Measurements from ENCODE around the gene CHST11. TPM values are rescaled to one million over a fixed set of nuclear protein-coding genes. Genes with fewer than 3 reads are reported as not detected.

CHST11 gene
- total RNA-seq, 1 donor from 2014 or later = 44.3 TPM

GRCh38 chr12:104626069-104626837 is 169.5 kb downstream of the CHST11 start:
- no peak overlapping the region for H3K4me3 ChIP-seq (ENCODE audit: low read depth, low read length)
- DNase-seq (ENCODE audit: low read depth) = no peak
- TF ChIP-seq CTCF (conservative IDR thresholded peaks at IDR 0.05; ENCODE audit: low read depth, low read length) = no peak

GRCh38 chr12:104627231-104627989 is 170.7 kb downstream of the CHST11 start:
- no peak for DNase-seq (ENCODE audit: low read depth)
- no peak for TF ChIP-seq CTCF (conservative IDR thresholded peaks at IDR 0.05; ENCODE audit: low read depth, low read length)
- H3K4me3 ChIP-seq (ENCODE audit: low read depth, low read length) = no peak overlapping the region

GRCh38 chr12:104627990-104628830 is 171.5 kb downstream of the CHST11 start:
- no peak for DNase-seq (ENCODE audit: low read depth)
- no peak for TF ChIP-seq CTCF (conservative IDR thresholded peaks at IDR 0.05; ENCODE audit: low read depth, low read length)

GRCh38 chr12:104628831-104629135 is 172.0 kb downstream of the CHST11 start:
- DNase-seq (ENCODE audit: low read depth) = no peak
- no peak for TF ChIP-seq CTCF (conservative IDR thresholded peaks at IDR 0.05; ENCODE audit: low read depth, low read length)
- no peak overlapping the region for H3K4me3 ChIP-seq (ENCODE audit: low read depth, low read length)

More at GRCh38 chr12:104627990-104628830, 171.5 kb downstream of the CHST11 start:
- H3K4me3 ChIP-seq (ENCODE audit: low read depth, low read length) = no peak overlapping the region

GRCh38 chr12:104630230-104630670 is 173.5 kb downstream of the CHST11 start:
- no peak for TF ChIP-seq CTCF (conservative IDR thresholded peaks at IDR 0.05; ENCODE audit: low read depth, low read length)
- no peak overlapping the region for H3K4me3 ChIP-seq (ENCODE audit: low read depth, low read length)
- DNase-seq (ENCODE audit: low read depth) = no peak

GRCh38 chr12:104631867-104632266 is 175.1 kb downstream of the CHST11 start:
- no peak for TF ChIP-seq CTCF (conservative IDR thresholded peaks at IDR 0.05; ENCODE audit: low read depth, low read length)

More at GRCh38 chr12:104631867-104632266, 175.1 kb downstream of the CHST11 start:
- DNase-seq (ENCODE audit: low read depth) = no peak
- H3K4me3 ChIP-seq (ENCODE audit: low read depth, low read length) = no peak overlapping the region
